Activated T-cell treated with anti-CD3 and anti-CD28 coated beads, Interleukin-2, amount 50 U/mL, for 4 hours (primary cell): ENCODE data around the gene TAF1B. TPM values are rescaled to one million over a fixed set of nuclear protein-coding genes. Genes with fewer than 3 reads are reported as not detected.

ENCODE experiments used
- ATAC-seq, 2 donors: fragments of 200-7000 bp; cut with Tn5 transposase; one replicate each; pipeline ENCODE4 v1.10.0; 2021
- DNase-seq: peaks from one replicate; pipeline ENCODE4 v3.0.0-alpha.2; 2020
- H3K27me3 Mint-ChIP-seq: one replicate; pipeline ENCODE4 v1.8.0; 2021; ENCODE audit warnings: low read depth, mixed read lengths
- H3K36me3 Mint-ChIP-seq: one replicate; pipeline ENCODE4 v1.8.0; 2022; ENCODE audit warnings: mixed read lengths; ENCODE audit not compliant: insufficient read depth
- H3K4me1 Mint-ChIP-seq: one replicate; pipeline ENCODE4 v1.8.0; 2021; ENCODE audit warnings: low read depth, mixed read lengths
- H3K4me3 Mint-ChIP-seq: one replicate; pipeline ENCODE4 v1.8.0; 2021; ENCODE audit warnings: mild to moderate bottlenecking, moderate library complexity, mixed read lengths
- H3K9me3 Mint-ChIP-seq: one replicate; pipeline ENCODE4 v1.8.0; 2021; ENCODE audit warnings: mixed read lengths
- total RNA-seq, 3 donors: library from RNA; stranded (reverse); gene quantifications; one replicate each; pipeline ENCODE4 v1.2.1, GENCODE V29; 2021

The TAF1B gene
- total RNA-seq, 3 donors from 2014 or later: 23.3 to 29.6 (median 26.4) TPM

DNA sequence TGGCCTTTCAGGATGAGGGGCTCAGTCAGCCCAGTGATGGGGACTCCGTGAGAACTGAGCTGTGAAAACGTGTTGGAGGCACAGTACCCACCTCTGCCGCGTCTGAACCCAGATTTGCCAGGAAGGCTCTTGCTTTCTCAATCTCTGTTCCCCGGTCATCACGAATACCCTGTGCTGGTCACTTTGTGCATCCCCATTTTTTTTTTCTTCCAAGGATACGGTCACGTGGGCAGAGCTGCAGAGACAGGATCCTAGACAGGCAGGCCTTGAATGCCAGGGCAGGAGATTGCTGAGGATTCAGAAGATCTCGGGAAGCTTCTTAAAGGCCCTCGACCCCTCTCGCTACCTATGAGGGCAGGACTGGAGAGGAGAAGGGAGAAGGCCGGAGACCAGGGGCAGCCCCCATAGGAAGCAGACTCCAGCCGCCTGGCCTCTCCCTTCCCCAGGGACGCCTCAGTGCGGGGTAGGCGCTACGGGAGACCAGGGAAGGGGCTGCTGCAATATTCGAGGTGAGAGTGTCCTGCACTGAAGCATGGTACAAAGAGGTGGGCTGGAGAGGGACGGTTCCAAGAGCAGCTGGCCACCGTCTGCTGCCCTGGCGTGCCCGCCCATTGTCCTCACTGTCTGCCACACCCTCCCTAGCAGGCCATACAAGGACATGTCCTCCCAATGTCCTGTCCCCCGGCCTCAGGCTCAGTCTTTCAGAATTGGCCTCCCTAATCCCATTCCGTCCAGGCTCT lies 29.0 kb upstream of the TAF1B start:
- no peaks in the 10 kb centered on the region for H3K9me3 Mint-ChIP-seq
- ATAC-seq (no peak), DNase-seq (no peak)
- peaks cover 13% of the 10 kb centered on the region for H3K4me1 Mint-ChIP-seq
- peaks cover 3% of the 10 kb centered on the region for H3K27me3 Mint-ChIP-seq
- H3K4me3 Mint-ChIP-seq: no peak overlapping the region
- H3K36me3 Mint-ChIP-seq: no peaks in the 10 kb centered on the region

DNA sequence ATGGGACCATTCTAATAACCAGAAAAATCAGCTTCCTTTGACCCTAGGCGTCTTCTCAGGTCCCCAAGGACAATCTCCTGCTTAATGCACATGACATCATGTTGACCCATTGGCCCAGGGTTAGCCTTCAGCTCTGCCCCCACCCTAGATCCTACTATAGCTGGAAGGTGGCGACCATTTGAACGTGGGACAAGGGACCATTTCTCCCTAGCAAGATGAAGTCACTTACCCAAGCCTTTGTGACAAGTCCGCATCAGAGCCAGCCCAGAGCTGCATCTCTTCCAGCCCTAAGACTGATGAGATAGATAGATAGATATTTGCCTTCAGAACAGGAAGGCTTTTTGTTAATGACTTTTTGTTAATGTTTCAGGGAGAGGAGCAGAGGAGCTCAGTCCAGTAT lies 28.2 kb upstream of the TAF1B start:
- Mint-ChIP-seq H3K27me3 (peaks cover 3% of the 10 kb centered on the region), H3K36me3 (no peaks in the 10 kb centered on the region), H3K4me3 (no peak overlapping the region), H3K9me3 (no peaks in the 10 kb centered on the region), H3K4me1 (peaks cover 13% of the 10 kb centered on the region)
- ATAC-seq (no peak), DNase-seq (no peak)

DNA sequence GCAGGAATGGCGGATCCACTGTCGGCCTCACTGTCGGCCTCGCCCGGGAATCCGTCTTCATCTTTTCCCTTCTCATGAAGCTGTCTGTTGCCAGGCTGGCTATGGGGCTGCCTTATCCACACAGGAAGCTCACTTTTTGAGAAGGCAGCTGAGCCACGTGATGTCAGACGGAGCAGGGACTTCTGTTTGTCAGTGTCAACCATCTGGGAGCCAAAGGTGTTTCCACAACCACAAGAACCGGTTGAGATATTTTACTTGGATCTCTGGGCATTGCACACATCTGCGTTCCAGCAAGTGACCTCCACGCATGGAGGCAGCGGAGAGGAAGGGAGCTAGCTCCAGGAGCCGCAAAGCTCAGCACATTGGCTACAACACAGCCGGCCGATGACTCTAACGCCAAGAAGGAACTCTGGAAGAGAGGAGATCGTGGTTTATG lies 27.4 kb upstream of the TAF1B start:
- no peaks in the 10 kb centered on the region for H3K36me3 Mint-ChIP-seq
- peaks cover 3% of the 10 kb centered on the region for H3K27me3 Mint-ChIP-seq
- DNase-seq (no peak), ATAC-seq (no peak)
- no peaks in the 10 kb centered on the region for H3K9me3 Mint-ChIP-seq
- no peak overlapping the region for H3K4me3 Mint-ChIP-seq
- peaks cover 13% of the 10 kb centered on the region for H3K4me1 Mint-ChIP-seq

DNA sequence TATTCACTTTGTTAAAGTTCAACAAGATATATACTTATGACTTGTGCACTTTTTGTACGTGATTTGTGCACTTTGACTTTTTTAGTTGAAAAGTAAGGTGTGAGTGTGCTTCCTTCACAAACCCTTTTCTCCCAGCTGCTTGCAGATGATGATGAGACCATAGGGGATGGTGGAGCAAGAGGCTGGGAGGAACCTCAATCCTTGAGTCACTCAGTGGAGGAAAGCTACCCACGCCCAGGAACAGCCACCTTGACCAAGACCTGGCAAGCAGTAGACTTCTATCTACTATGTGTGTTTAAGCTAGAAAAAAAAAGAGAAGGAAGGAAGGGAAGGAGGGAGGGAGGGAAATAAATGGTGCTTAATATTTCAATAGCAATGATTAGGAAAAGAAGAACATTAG lies 25.2 kb upstream of the TAF1B start:
- no peak overlapping the region for H3K4me3 Mint-ChIP-seq
- ATAC-seq (no peak), DNase-seq (no peak)
- no peaks in the 10 kb centered on the region for H3K36me3 Mint-ChIP-seq
- H3K9me3 Mint-ChIP-seq: no peaks in the 10 kb centered on the region
- peaks cover 13% of the 10 kb centered on the region for H3K4me1 Mint-ChIP-seq
- H3K27me3 Mint-ChIP-seq: no peaks in the 10 kb centered on the region

DNA sequence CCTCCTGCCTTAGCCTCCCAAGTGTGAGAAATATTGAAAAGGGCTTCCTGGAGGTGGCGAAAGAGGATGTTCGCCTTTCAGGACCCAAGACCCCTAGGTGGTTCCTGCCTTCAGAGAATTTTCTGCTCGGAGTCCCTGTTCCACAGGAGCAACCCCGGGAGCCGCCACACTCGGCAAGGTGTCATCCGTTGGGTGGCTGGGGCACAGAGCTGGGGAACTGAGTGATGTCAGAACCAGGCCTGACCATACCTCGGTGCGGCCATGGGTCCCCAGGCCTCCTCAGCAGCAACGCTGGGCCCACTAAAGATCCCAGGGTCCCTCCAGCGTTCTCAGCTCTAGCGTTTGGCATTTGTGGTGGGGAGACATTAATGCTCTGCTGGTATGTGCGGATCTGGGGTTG lies 23.7 kb upstream of the TAF1B start:
- Mint-ChIP-seq H3K27me3 (no peaks in the 10 kb centered on the region), H3K4me3 (no peak overlapping the region), H3K36me3 (no peaks in the 10 kb centered on the region), H3K4me1 (peaks cover 11% of the 10 kb centered on the region), H3K9me3 (no peaks in the 10 kb centered on the region)
- DNase-seq (no peak), ATAC-seq (no peak)

DNA sequence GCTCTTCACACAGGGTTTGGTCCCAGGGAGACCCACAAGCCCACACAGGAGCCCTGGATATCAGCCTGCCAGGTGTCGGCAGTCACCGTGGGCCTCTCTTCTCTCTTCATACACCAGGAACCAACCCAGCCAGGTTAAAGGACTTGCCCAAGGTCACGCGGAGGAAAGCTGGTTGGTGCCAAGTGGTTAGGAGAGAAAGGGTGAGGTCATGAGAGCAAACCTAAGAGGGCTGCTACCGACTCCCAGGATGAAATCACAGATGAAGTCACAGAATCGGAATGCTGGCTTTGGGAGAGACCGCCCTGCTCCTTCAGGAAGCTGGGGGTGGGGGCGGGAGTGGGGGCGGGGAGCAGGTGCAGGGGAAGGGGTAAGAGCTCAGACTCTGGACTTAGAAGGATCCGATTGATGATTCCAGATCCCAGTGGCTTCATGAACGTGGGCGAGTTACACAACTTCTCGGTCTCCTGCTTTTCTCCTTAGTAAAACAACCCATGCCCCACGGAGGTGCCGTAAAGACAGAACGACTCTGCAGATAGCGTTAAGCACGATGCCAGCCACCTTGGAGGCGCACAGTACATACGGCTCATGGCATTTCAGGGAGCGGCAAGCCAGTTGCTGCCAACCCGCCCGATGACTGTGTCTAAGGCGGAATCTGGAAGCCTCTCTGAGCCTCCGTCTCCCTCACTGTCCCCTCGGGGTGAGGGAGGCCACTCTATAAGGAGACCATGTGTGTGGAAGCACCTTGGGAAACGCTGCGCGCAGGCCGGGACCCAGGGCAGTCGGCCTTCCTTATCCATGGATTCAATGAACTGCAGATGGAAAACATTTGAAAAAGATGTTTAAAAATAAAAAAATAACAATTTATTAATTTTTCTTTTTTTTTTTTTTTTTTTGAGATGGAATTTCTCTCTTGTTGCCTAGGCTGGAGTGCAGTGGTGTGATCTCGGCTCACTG lies 23.0 kb upstream of the TAF1B start:
- DNase-seq: no peak
- H3K27me3 Mint-ChIP-seq: no peaks in the 10 kb centered on the region
- no peak for ATAC-seq
- H3K9me3 Mint-ChIP-seq: no peaks in the 10 kb centered on the region
- no peak overlapping the region for H3K4me3 Mint-ChIP-seq
- no peaks in the 10 kb centered on the region for H3K36me3 Mint-ChIP-seq
- peaks cover 11% of the 10 kb centered on the region for H3K4me1 Mint-ChIP-seq

DNA sequence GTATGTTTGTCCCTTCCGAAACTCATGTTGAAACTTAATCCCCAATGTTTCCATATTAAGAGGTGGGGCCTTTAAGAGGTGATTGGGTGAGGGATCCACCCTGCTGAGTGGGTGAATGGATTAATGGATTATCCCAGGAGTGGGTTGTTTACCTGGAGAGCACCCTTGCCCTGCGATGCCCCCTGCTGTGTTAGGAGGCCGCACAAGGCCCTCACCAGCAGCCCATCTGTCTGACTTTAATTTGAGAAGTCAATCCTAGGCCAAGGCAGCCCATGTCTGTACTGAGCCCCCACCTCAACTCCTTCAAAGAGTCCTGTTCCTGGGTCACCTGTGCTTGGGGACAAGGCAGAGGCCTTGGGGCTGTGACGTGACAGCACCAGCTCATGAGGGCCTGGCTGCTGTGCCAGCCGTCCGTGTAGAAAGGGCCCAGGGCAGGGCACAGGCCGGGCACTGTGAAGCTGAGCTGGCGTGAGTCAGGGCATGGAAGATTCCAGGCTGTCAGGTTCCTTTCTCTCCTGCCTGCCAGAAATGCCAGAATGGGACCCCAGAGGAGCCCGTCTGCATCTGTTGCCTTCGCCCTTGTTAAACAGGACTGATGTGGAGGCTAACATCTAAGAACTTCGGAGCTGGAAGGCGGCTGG lies 21.3 kb upstream of the TAF1B start:
- H3K27me3 Mint-ChIP-seq: peaks cover 2% of the 10 kb centered on the region
- DNase-seq (no peak), ATAC-seq (no peak)
- peaks cover 2% of the 10 kb centered on the region for H3K4me1 Mint-ChIP-seq
- H3K9me3 Mint-ChIP-seq: no peaks in the 10 kb centered on the region
- no peak overlapping the region for H3K4me3 Mint-ChIP-seq
- no peaks in the 10 kb centered on the region for H3K36me3 Mint-ChIP-seq

DNA sequence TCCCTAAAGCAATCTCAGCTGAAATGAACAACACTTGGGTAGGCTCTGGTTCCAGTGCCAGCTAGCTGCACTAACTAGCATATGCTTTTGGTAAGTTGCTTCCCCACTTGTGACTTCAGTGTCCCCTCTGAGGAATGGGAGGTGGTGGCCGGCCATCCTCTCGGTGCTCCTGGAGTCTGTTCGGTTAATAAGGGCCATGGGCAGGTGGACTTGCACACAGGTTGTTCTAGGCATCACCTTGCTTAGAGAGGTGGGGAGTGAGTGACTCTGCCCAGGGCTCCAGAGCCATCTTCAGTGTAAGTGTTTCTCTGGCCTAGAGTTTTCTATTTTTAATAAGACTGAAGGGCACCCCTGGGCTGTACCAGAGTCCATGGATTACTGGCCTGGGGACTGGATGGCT lies 18.8 kb upstream of the TAF1B start:
- Mint-ChIP-seq H3K27me3 (peaks cover 2% of the 10 kb centered on the region), H3K4me1 (no peaks in the 10 kb centered on the region), H3K36me3 (no peaks in the 10 kb centered on the region), H3K4me3 (no peak overlapping the region), H3K9me3 (no peaks in the 10 kb centered on the region)
- DNase-seq: no peak
- no peak for ATAC-seq

DNA sequence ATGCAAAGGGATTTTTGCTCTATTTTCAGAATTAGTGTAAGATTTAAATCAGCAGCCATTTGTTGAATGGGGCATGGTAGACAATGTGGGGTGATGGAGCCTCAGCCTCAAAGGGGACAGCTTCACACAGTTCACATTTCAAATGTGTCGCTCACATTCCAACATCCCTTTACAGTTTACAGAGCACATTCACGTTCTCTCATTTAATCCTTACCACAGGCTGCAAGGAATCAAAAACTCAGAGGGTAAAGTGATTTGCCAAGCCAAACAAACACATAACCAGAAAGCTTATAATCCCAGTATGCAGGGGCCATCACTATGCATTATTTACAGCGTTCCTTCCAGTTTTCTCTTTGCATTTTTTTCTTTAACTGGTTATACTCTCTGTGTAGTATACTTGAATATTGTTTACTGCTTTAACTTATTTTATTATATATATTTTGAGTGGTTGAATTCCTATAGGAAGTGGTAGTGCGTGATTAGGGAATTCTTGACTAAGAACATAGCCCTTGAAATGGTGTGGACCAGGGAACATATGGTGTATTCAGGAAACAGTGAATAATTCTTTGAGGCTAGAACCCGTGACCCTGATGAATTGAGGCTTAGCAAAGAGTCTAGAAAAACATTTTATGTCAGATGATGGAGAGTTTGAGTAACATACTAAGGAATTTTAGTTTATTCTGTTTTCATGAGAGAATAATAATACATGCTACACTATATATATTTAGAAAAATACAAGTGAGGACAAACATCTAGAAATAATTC lies 18.1 kb upstream of the TAF1B start:
- no peak overlapping the region for H3K4me3 Mint-ChIP-seq
- no peaks in the 10 kb centered on the region for H3K9me3 Mint-ChIP-seq
- H3K36me3 Mint-ChIP-seq: no peaks in the 10 kb centered on the region
- peaks cover 2% of the 10 kb centered on the region for H3K27me3 Mint-ChIP-seq
- ATAC-seq (no peak), DNase-seq (no peak)
- H3K4me1 Mint-ChIP-seq: no peaks in the 10 kb centered on the region

DNA sequence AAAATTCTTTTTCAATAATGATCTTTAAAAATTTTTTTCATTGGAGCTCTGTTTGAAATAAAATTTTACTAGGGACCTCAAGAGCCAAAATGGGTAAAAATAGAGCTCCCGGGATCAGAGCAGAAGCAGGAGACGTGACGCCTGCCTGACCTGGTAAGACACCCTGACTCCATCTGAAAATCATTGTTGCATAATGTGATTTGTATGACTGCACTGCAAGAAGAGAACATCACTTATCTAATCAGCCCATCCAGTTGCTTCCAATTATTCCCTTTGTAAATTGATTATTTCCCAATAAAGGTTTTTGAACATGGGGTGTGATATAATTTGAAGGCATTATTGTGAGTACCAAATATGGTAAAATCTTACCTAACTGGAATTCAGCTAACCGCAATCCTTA lies 17.1 kb upstream of the TAF1B start:
- Mint-ChIP-seq H3K4me1 (no peaks in the 10 kb centered on the region), H3K36me3 (no peaks in the 10 kb centered on the region), H3K9me3 (no peaks in the 10 kb centered on the region), H3K4me3 (no peak overlapping the region), H3K27me3 (peaks cover 2% of the 10 kb centered on the region)
- no peak for DNase-seq
- no peak for ATAC-seq

DNA sequence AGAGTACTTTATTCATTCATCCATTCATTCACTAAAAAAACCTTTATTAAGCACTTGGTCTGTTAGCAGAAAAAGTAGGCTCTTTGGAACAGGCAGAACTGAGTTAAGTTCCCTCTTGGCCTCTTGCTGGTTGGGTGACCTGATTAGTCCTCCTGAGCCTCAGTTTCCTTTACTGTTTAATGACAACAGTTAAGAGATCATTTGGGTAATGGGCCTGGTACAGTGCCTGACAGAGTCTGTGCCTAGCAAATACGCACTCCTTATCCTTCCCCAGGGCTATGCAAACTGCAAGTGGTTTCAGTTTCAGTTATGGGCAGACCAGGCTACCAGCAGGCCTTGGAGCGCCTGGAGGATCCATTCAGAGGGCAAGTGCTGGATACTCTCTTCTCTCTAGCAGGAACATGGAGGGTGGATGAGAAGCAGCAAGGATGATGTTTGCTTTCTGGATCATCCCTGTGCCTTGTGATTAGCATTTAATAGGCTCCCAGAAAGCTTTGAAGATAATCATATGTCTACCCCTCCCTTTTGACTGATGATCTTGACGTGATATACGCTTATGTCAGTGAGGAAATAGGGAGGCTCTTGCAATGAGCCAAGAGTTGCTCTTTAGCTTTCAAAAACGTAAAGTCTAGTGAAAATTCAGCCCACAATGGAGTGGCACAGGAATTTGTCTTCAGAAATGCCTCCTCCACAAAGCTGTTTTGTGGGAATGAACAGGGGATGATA lies 12.4 kb upstream of the TAF1B start:
- Mint-ChIP-seq H3K27me3 (peaks cover 10% of the 10 kb centered on the region), H3K4me1 (no peaks in the 10 kb centered on the region), H3K9me3 (no peaks in the 10 kb centered on the region), H3K36me3 (no peaks in the 10 kb centered on the region), H3K4me3 (no peak overlapping the region)
- ATAC-seq: no peak
- no peak for DNase-seq

DNA sequence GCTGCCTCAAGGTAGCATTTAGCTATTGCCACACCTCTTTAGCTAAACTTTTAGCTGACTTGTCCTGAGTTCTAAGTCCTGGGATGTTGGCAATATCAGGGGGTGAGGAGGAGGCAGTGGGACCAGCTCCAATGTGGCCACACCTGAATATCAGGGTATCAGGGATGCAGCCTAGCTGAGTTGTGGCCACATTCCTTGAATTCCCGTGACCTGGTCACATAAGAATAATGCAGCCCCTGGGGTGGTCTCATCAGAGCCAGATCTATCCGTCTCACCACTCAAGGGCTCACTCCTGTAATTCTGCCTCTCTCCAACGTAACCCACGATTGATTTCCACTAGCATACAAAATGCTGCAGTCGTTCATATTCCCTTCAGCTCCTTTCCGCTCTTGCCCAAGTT lies 11.6 kb upstream of the TAF1B start:
- Mint-ChIP-seq H3K9me3 (no peaks in the 10 kb centered on the region), H3K4me3 (no peak overlapping the region), H3K27me3 (peaks cover 8% of the 10 kb centered on the region), H3K36me3 (no peaks in the 10 kb centered on the region), H3K4me1 (no peaks in the 10 kb centered on the region)
- DNase-seq (no peak), ATAC-seq (no peak)

DNA sequence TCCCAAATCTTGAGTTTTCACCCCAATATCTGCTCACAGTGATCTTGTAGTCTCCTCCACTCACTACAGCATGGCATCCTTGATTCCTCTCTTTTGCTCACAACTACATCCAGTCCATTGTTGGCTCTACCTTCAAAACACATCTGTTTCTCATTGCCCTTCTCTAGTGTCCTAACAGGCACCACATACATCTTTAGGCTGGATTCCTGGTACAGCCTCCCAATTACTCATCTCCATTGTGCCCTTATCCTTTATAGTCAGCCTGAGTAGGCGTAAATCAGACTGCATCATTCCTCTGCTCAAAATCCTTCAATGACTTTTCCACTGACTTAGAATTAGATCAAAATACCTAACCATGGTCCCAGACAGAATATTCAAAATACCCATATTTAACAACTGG lies 10.7 kb upstream of the TAF1B start:
- Mint-ChIP-seq H3K4me1 (no peaks in the 10 kb centered on the region), H3K36me3 (no peaks in the 10 kb centered on the region), H3K27me3 (peaks cover 8% of the 10 kb centered on the region), H3K4me3 (no peak overlapping the region), H3K9me3 (no peaks in the 10 kb centered on the region)
- DNase-seq: no peak
- no peak for ATAC-seq
